Activated T-cell treated with anti-CD3 and anti-CD28 coated beads, Interleukin-2, amount 50 U/mL, for 72 hours (primary cell): ENCODE measurements around the gene ADAMTS12. TPM values are rescaled to one million over a fixed set of nuclear protein-coding genes. Genes with fewer than 3 reads are reported as not detected.

Source experiments
- ATAC-seq, 2 donors: fragments of 150-1000 bp; cut with Tn5 transposase; replicated peaks in 1 of 2; 2 replicates each; pipeline ENCODE4 v1.10.0; 2021; ENCODE audit warnings: moderate library complexity in 2 of 2, mild to moderate bottlenecking in 1 of 2
- DNase-seq, 2 donors: peaks; one replicate each; pipeline ENCODE4 v3.0.0; 2021 to 2022; ENCODE audit warnings: mixed read lengths in 1 of 2
- H3K27ac Mint-ChIP-seq: one replicate; pipeline ENCODE4 v1.8.0; 2022; ENCODE audit warnings: mild to moderate bottlenecking, moderate library complexity, mixed read lengths
- H3K27me3 Mint-ChIP-seq: one replicate; pipeline ENCODE4 v1.8.0; 2022; ENCODE audit warnings: low read depth, mixed read lengths
- H3K36me3 Mint-ChIP-seq, 2 donors: one replicate each; pipeline ENCODE4 v1.8.0; 2022; ENCODE audit warnings: mixed read lengths in 2 of 2, mild to moderate bottlenecking in 1 of 2; ENCODE audit not compliant: insufficient read depth in 2 of 2
- H3K4me1 Mint-ChIP-seq: one replicate; pipeline ENCODE4 v1.8.0; 2022; ENCODE audit warnings: low read depth, mixed read lengths
- H3K4me3 Mint-ChIP-seq, 2 donors: one replicate each; pipeline ENCODE4 v1.8.0; 2022; ENCODE audit warnings: mild to moderate bottlenecking in 2 of 2, mixed read lengths in 2 of 2, moderate library complexity in 2 of 2
- H3K9me3 Mint-ChIP-seq, 2 donors: one replicate each; pipeline ENCODE4 v1.8.0; 2022; ENCODE audit warnings: mixed read lengths in 2 of 2
- total RNA-seq, 2 donors: library from RNA; stranded (reverse); gene quantifications; one replicate each; pipeline ENCODE4 v1.2.3, GENCODE V29; 2022

The ADAMTS12 gene
- total RNA-seq, 2 donors from 2014 or later = 0.05 TPM; not detected in 1

- ATAC-seq = no peak
- peaks cover 0 to 3% of the 10 kb centered on the region in 2 donors for H3K9me3 Mint-ChIP-seq
These were observed 115.6 kb downstream of the ADAMTS12 start for GRCh38 chr5:33776151-33776660.

GRCh38 chr5:33774341-33774740, 117.4 kb downstream of the ADAMTS12 start:
- H3K4me3 Mint-ChIP-seq = no peak overlapping the region
- no peak for ATAC-seq
- H3K27ac Mint-ChIP-seq = no peak overlapping the region
- H3K27me3 Mint-ChIP-seq = no peaks in the 10 kb centered on the region
- H3K9me3 Mint-ChIP-seq = peaks cover 0 to 3% of the 10 kb centered on the region in 2 donors
- DNase-seq = no peak
- peaks cover 0 to 3% of the 10 kb centered on the region in 2 donors for H3K36me3 Mint-ChIP-seq
- H3K4me1 Mint-ChIP-seq = no peaks in the 10 kb centered on the region

More at GRCh38 chr5:33776151-33776660, 115.6 kb downstream of the ADAMTS12 start:
- peaks cover 0 to 3% of the 10 kb centered on the region in 2 donors for H3K36me3 Mint-ChIP-seq
- no peaks in the 10 kb centered on the region for H3K4me1 Mint-ChIP-seq
- H3K4me3 Mint-ChIP-seq = no peak overlapping the region
- no peak for DNase-seq
- no peak overlapping the region for H3K27ac Mint-ChIP-seq
- no peaks in the 10 kb centered on the region for H3K27me3 Mint-ChIP-seq

- no peak for DNase-seq
- H3K4me1 Mint-ChIP-seq = no peaks in the 10 kb centered on the region
- no peak for ATAC-seq
- H3K36me3 Mint-ChIP-seq = peaks cover 0 to 2% of the 10 kb centered on the region in 2 donors
- no peak overlapping the region for H3K27ac Mint-ChIP-seq
- H3K9me3 Mint-ChIP-seq = peaks cover 0 to 1% of the 10 kb centered on the region in 2 donors
- H3K27me3 Mint-ChIP-seq = no peaks in the 10 kb centered on the region
- no peak overlapping the region for H3K4me3 Mint-ChIP-seq
These were observed 119.4 kb downstream of the ADAMTS12 start for GRCh38 chr5:33772380-33772897.

- no peak for ATAC-seq
- Mint-ChIP-seq H3K27ac (no peak overlapping the region), H3K4me3 (no peak overlapping the region), H3K36me3 (no peaks in the 10 kb centered on the region), H3K4me1 (no peaks in the 10 kb centered on the region), H3K27me3 (no peaks in the 10 kb centered on the region), H3K9me3 (no peaks in the 10 kb centered on the region)
- no peak for DNase-seq
These were observed 121.8 kb downstream of the ADAMTS12 start for GRCh38 chr5:33769968-33770367.

- no peaks in the 10 kb centered on the region for H3K4me1 Mint-ChIP-seq
- no peaks in the 10 kb centered on the region for H3K9me3 Mint-ChIP-seq
- no peaks in the 10 kb centered on the region for H3K27me3 Mint-ChIP-seq
- H3K27ac Mint-ChIP-seq = no peak overlapping the region
- ATAC-seq (no peak), DNase-seq (no peak)
- H3K4me3 Mint-ChIP-seq = no peak overlapping the region
- no peaks in the 10 kb centered on the region for H3K36me3 Mint-ChIP-seq
These were observed 122.6 kb downstream of the ADAMTS12 start for GRCh38 chr5:33769196-33769595.

GRCh38 chr5:33766023-33766422, 125.8 kb downstream of the ADAMTS12 start:
- no peaks in the 10 kb centered on the region for H3K36me3 Mint-ChIP-seq
- H3K4me1 Mint-ChIP-seq = no peaks in the 10 kb centered on the region
- no peaks in the 10 kb centered on the region for H3K27me3 Mint-ChIP-seq
- no peaks in the 10 kb centered on the region for H3K9me3 Mint-ChIP-seq
- DNase-seq (no peak), ATAC-seq (no peak)
- no peak overlapping the region for H3K4me3 Mint-ChIP-seq
- no peak overlapping the region for H3K27ac Mint-ChIP-seq

- DNase-seq = no peak
- no peak overlapping the region for H3K27ac Mint-ChIP-seq
- no peak for ATAC-seq
These were observed 127.0 kb downstream of the ADAMTS12 start for GRCh38 chr5:33764786-33765185.

GRCh38 chr5:33763435-33763834, 128.4 kb downstream of the ADAMTS12 start:
- Mint-ChIP-seq H3K4me1 (no peaks in the 10 kb centered on the region), H3K4me3 (no peak overlapping the region), H3K27me3 (no peaks in the 10 kb centered on the region), H3K9me3 (no peaks in the 10 kb centered on the region), H3K27ac (no peak overlapping the region), H3K36me3 (no peaks in the 10 kb centered on the region)
- DNase-seq = no peak
- ATAC-seq = no peak

More at GRCh38 chr5:33764786-33765185, 127.0 kb downstream of the ADAMTS12 start:
- H3K4me1 Mint-ChIP-seq = no peaks in the 10 kb centered on the region
- H3K36me3 Mint-ChIP-seq = no peaks in the 10 kb centered on the region
- no peaks in the 10 kb centered on the region for H3K27me3 Mint-ChIP-seq
- no peaks in the 10 kb centered on the region for H3K9me3 Mint-ChIP-seq
- H3K4me3 Mint-ChIP-seq = no peak overlapping the region

GRCh38 chr5:33762859-33763258, 128.9 kb downstream of the ADAMTS12 start:
- no peaks in the 10 kb centered on the region for H3K9me3 Mint-ChIP-seq
- DNase-seq (no peak), ATAC-seq (no peak)
- H3K27me3 Mint-ChIP-seq = no peaks in the 10 kb centered on the region
- no peak overlapping the region for H3K4me3 Mint-ChIP-seq
- no peaks in the 10 kb centered on the region for H3K36me3 Mint-ChIP-seq
- no peaks in the 10 kb centered on the region for H3K4me1 Mint-ChIP-seq
- H3K27ac Mint-ChIP-seq = no peak overlapping the region

- ATAC-seq = no peak
- H3K4me3 Mint-ChIP-seq = no peak overlapping the region
- H3K36me3 Mint-ChIP-seq = no peaks in the 10 kb centered on the region
- H3K27ac Mint-ChIP-seq = no peak overlapping the region
- no peaks in the 10 kb centered on the region for H3K4me1 Mint-ChIP-seq
- H3K27me3 Mint-ChIP-seq = no peaks in the 10 kb centered on the region
- no peaks in the 10 kb centered on the region for H3K9me3 Mint-ChIP-seq
- no peak for DNase-seq
These were observed 130.7 kb downstream of the ADAMTS12 start for GRCh38 chr5:33761139-33761538.

GRCh38 chr5:33758737-33759136, 133.1 kb downstream of the ADAMTS12 start:
- H3K4me1 Mint-ChIP-seq = no peaks in the 10 kb centered on the region

GRCh38 chr5:33756491-33756890, 135.3 kb downstream of the ADAMTS12 start:
- no peak overlapping the region for H3K4me3 Mint-ChIP-seq
- H3K27ac Mint-ChIP-seq = no peak overlapping the region
- DNase-seq = no peak
- no peak for ATAC-seq
- H3K9me3 Mint-ChIP-seq = no peaks in the 10 kb centered on the region
- no peaks in the 10 kb centered on the region for H3K4me1 Mint-ChIP-seq
- no peaks in the 10 kb centered on the region for H3K36me3 Mint-ChIP-seq
- no peaks in the 10 kb centered on the region for H3K27me3 Mint-ChIP-seq

More at GRCh38 chr5:33758737-33759136, 133.1 kb downstream of the ADAMTS12 start:
- Mint-ChIP-seq H3K4me3 (no peak overlapping the region), H3K36me3 (no peaks in the 10 kb centered on the region), H3K27ac (no peak overlapping the region), H3K27me3 (no peaks in the 10 kb centered on the region), H3K9me3 (no peaks in the 10 kb centered on the region)
- DNase-seq (no peak), ATAC-seq (no peak)

- no peaks in the 10 kb centered on the region for H3K4me1 Mint-ChIP-seq
- ATAC-seq = no peak
- no peaks in the 10 kb centered on the region for H3K36me3 Mint-ChIP-seq
These were observed 136.6 kb downstream of the ADAMTS12 start for GRCh38 chr5:33755231-33755630.

GRCh38 chr5:33753704-33754103, 138.1 kb downstream of the ADAMTS12 start:
- no peaks in the 10 kb centered on the region for H3K27me3 Mint-ChIP-seq
- no peak overlapping the region for H3K4me3 Mint-ChIP-seq
- H3K36me3 Mint-ChIP-seq = no peaks in the 10 kb centered on the region
- no peaks in the 10 kb centered on the region for H3K4me1 Mint-ChIP-seq
- ATAC-seq (no peak), DNase-seq (no peak)
- H3K9me3 Mint-ChIP-seq = no peaks in the 10 kb centered on the region
- H3K27ac Mint-ChIP-seq = no peak overlapping the region

More at GRCh38 chr5:33755231-33755630, 136.6 kb downstream of the ADAMTS12 start:
- Mint-ChIP-seq H3K27ac (no peak overlapping the region), H3K9me3 (no peaks in the 10 kb centered on the region), H3K27me3 (no peaks in the 10 kb centered on the region), H3K4me3 (no peak overlapping the region)
- no peak for DNase-seq
